GM19023 (cell line): Measurements from ENCODE around the gene APPBP2.
"Not testable (repeated sequence)": the region's sequence is repeated elsewhere in the genome, so short reads cannot be mapped to it uniquely, and the experiment has no call there.

Experiments used
- ATAC-seq: cut with Tn5 transposase; IDR thresholded peaks from one replicate; pipeline ENCODE4 v1.9.1; 2021; ENCODE audit warnings: mild to moderate bottlenecking, moderate library complexity; ENCODE audit not compliant: unreplicated experiment

APPBP2 gene

DNA sequence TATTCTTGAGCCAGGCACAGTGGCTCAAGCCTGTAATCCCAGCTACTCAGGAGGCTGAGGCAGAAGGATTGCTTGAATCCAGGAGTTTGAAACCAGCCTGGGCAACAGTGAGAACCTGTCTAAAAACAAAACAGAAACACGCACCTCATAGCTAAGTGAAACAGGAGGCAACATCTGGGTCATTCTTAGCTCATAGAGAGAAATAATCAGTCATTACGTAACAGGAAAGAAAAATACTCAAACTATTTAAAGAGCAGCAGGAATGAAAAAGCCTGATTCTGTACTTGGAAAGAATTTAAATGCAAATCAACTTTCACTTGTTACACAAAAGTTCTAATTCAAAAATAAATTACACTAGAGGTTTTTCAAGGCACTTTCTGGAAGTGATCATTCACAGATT is 86.5 kb downstream of the APPBP2 start:
- ATAC-seq: no peak

DNA sequence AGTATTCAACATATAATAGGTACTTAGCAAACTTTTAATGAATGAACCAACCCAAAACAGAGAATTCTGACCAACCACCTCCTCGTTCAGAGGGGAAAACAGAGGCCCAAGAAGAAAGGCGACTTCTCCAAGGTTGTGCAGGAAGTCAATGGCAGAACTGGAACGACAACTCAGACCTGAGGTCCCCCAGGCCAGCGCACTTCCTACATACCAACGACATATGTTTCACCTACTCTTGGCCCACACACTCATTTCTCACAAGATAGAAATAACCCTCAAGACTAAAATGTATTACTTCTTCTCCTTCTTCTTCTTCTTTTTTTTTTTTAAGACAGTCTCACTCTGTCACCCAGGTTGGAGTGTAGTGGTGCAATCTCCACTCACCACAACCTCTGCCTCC is 89.4 kb downstream of the APPBP2 start:
- ATAC-seq: no peak

DNA sequence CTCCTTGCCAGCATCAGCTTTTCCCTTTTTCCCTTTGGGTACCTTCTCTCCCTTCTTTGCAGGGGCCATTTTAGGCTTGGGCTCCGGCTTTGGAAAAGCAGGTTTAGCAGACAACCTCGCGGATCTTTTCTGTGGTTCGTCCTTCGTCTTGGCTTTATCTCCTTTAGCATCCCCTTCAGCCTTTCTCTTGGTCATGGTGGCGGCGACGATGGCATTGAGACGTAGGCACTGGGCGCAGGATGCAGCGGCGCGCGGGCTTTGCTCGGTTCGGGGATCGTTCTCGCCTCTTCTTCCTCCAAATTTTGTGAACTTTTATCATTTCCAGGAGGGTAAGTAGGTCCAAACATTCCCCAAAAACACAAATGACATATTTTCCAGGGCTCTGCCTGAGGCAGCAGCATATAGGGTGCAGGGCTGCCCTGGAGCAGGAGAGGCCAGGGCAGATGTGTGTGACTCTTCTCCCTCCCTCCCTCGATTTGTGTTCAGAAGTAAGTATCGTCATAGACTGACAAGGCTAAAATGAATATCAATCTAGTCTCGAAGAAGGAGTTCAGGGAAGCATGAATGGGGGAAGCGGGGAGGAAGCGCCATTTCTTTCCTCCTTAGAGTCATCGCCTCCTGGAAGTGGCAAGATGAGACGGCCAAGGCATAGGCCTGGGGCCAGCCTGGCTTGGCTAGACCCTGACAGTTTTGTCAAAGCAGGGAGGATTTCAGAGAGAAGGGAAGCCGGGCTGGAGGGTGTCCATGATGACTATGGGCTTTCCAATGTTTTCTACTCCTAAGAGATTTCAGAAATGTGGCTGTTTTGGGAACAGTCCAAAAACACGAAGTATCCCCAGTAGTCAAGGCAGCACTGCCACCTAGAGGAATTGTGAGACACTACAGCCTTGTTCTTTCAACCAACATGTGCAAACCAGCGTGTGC is 90.5 kb downstream of the APPBP2 start:
- ATAC-seq: no peak

DNA sequence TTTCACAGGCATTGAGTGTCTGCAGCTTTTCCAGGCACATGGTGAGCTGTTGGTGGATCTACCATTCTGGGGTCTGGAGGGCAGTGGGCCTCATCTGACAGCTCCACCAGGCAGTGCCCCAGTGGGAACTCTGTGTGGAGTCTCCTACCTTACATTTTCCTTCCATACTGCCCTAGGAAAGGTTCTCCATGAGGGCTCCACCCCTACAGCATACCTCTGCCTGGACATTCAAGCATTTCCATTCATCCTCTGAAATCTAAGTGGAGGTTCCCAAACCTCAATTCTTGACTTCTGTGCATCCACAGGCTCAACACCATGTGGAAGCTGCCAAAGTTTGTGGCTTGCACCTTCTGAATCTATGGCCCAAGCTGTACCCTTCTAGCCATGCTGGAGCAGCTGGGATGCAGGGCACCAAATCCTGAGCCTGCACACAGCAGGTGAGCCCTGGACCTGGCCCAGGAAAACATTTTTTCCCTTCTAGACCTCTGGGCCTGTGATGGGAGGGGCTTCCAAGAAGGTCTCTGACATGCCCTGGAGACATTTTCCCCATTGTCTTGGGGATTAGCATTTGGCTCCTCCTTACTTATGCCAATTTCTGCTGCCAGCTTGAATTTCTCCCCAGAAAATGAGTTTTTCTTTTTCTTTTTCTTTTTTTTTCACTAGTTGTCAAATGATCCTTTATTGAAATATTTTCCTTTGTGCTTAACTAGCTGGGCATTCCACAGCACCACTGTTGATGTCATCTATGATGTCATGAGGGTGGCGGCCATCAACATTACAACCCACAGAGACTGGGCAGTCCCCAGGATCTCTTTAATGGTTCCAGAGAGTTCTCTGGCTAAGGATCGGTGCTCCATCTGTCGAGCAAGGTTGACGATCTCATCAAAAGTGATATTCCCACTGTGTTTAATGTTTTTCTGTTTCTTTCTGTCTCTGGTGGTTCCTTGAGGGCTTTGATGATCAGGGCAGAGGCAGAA is 92.7 kb downstream of the APPBP2 start:
- ATAC-seq: not testable (repeated sequence)

DNA sequence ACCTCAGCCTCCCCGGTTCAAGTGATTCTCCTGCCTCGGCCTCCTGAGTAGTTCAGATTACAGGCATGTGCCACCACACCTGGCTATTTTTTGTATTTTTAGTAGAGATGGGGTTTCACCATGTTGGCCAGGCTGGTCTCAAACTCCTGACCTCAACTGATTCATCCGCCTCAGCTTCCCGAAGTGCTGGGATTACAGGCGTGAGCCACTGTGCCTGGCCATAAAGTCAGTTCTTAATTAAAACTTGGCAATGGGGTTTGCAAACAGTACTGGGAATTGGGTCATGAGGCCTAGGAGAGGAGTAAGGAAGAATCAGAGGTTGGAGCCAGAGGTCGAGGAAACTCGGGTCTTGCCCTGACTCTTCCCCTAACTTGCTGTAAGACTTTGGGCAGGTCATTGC is 95.5 kb downstream of the APPBP2 start:
- not testable (repeated sequence) for ATAC-seq

DNA sequence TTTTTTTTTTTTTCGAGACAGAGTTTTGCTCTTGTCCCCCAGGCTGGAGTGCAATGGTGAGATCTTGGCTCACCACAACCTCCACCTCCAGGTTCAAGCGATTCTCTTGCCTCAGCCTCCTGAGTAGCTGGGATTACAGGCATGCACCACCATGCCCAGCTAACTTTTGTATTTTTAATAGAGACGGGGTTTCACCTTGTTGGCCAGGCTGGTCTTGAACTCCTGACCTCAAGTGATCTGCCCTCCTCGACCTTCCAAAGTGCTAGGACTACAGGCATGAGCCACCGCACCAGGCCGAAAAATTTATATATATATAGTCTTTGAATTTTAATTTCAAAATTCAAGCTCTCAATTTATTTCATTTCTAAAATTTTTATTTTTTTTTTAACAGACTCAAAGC is 97.6 kb downstream of the APPBP2 start:
- not testable (repeated sequence) for ATAC-seq

DNA sequence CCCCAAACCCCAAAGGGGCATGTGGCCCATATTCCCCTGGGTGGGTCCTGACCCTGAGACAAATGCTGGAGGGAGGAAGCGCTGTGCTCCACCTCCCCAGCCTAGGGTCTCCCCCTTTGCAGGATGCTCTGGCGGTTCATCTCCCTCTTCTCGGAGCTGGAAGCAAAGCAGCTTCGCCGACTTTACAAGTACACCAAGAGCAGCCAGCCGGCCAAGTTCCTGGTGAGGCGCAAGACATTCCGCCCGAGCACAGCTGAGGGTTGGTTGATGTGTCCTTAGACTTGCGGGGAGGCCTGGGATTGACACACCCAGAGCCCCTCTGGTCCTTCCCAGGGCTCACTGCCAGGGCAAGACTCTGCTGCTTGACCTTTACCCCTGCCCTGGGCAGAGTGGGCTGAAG is 99.4 kb downstream of the APPBP2 start:
- ATAC-seq: no peak

DNA sequence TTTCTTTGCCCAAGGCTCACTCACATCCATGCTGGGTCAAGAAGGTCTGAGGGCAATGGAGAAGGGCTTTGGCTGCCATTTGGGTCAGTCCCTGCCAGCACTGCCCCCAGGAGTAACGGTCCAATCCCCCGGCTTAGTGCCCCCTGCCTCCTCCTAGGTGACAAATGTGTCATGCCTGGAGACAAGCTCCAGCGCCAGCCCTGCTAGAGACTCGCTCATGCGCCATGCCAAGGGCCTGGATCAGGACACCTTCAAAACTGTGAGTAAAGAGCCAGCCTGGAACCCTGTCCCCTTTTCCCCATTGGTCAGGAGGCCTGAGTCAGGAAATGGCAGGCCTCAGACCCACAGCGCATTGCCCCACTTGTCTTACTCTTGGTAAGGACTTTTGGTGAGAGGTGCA is 100.4 kb downstream of the APPBP2 start:
- ATAC-seq: no peak

DNA sequence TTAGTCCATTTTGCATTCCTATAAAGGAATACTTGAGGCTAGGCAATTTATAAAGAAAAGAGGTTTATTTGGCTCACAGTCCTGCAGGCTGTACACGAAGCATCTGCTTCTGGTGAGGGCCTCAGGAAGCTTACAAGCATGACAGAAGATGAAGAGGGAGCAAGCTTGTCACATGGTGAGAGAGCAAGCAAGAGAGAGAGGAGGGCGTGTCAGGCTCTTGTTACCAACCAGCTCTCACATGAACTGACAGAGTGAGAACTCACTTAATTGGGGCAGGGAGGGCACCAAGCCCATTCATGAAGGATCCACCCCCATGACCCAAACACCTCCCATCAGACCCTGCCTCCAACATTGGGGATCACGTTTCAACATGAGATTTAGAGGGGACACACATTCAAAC is 102.2 kb downstream of the APPBP2 start:
- no peak for ATAC-seq

DNA sequence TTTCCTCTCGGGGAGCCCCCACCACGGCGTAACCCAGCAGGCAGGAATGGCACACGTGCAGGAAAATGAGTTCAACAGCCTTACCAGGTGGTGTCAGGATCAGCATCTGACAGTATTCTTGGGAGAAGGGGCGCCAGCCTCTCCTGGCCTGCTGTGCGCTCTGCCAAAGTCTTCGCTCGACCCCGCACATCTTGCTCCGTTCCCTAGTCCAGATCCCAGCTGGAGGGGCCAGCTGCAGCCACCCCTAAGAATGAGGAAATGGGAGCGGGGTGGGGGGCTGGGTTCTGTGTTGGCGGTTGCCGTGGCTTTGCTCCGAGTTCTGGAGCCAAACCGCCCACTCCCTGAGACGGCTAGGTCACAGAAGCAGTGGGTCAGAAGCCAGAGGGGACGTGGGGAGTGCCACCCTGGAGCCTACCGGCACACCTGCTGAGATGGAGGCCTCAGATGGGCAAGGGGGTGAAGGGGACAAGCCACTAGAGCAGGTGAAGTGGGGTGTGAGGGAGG is 103.8 kb downstream of the APPBP2 start, which contains the start of gene CHCT1:
CHCT1 (plus strand) TSS at position 328 of the 504 bp plus-strand sequence; CDS start at position 432, 104 bp downstream.
- no peak for ATAC-seq

DNA sequence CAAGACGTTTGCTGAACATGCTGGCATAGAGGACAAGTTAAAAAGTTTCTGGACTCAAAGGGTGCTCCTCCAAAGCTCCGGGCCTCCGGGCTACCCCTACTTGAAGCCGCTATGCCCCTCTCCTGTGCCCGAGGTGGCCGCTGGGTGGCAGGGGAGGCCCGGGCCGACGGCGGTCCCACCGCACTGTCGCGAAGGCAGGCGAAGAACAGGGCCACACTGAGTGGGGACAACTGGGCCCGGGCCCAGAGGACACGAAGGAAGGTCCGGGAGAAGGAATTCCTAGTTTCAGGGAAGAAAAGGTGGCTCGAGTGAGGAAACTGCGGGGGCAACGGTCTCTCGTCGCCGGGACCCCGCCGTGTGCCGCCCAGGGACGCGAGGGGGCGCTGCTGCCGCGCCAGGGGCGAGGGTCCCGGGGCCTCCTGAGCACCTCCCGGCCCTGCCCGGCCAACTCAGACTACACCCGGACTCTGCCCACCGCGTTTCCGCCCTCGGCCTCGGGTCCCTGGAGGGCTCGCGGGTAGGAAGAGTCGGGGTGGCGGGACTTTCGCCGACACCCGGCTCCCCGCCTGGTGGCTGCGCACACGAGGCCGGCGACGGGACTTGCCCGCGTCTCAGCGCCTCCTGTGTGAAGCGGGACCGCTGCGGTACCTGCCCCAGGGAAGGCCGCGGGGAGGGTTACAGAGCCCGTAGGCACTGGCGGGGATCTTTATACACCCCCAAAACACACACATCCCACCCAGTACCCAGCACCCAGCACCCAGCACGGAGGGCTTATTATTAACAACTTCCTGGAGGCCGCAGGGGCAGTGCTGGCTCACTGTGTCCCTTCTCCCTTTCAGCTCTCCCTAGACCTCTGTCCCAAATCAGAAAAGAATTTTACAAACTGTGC is 104.5 kb downstream of the APPBP2 start:
- peak; percentile 82 for ATAC-seq

DNA sequence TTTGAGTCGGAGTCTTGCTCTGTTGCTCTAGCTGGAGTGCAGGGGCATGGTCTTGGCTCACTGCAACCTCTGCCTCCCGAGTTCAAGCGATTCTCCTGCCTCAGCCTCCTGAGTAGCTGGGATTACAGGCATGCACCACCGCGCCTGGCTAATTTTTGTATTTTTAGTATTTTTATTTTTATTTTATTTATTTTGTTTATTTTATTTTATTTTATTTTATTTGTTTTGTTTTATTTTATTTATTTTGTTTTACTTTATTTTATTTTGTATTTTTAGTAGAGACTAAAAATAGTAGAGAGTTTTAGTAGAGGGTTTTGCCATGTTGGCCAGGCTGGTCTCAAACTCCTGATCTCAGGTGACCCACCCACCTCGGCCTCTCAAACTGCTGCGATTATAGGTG is 106.2 kb downstream of the APPBP2 start:
- not testable (repeated sequence) for ATAC-seq

DNA sequence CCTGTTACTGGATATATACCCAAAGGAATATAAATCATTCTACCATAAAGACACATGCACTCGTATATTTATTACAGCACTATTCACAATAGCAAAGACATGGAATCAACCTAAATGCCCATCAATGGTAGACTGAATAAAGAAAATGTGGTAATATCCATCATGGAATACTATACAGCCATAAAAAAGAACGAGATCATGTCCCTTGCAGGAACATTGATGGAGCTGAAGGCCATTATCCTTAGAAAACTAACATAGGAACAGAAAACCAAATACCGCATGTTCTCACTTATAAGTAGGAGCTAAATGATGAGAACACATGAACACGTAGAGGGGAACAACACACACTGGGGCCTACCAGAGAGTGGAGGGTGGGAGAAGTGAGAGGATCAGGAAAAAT is 107.0 kb downstream of the APPBP2 start:
- not testable (repeated sequence) for ATAC-seq

DNA sequence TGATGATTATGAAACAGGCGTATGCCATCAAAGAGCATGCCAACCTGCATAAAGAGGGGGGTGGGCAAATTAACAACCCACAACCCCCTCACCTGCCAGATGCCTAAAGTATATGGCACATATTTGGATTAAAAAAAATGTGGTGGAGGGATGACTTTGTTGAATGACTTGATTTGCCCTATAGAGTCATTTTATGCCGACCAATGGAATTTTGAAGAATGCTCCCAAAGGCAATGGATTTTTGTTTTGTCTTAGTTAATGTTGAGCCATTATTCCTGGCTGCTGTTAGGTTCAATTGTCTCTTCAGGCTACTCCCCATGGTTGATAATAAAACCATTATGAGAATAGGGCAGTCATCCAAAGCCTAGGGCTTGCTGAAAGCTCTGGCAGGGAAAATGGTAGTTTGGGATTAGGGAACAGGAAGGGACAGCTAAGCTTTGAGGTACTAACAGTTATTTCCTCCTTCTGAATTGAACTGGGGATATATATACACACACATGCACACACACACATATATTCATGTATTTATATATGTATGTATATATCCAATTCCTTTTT is 109.6 kb downstream of the APPBP2 start:
- no peak for ATAC-seq

DNA sequence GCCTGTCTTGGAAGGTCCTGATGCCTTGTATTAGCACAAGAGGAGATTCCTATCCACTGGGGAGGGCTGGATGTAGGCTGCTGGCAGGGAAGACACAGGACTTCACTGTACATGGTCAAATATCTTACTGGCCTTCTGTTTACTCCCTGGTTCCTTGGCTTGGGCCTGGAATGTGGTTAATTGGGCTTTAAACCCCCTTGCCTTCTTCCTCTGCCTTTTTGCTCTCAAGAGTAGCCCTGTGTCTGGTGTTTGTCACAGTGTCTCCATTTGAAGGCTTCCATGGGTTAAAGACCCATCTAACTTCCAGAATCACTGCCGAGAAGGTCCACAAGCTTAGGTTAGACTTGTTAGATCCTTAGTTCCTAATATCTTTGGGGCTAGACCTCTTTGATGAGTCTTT is 110.9 kb downstream of the APPBP2 start:
- ATAC-seq: no peak

DNA sequence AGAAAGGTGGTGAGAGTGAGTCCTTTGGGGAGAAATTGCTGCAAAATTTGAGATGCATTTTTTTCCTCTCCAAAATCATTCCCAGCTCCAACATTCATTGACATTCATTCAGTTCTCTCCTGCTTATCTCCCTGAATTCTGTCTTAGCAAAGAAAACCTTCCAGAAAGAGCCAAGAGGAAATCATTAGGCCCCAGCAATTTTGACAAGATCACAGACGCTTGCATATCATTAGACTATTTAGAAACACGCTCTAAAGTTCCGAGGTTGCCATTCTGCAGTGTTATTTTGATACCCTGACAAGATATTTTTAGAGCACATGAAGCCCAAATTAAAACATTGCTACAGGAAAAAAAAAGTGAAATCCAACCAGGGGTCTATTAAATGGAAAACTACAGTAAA is 113.3 kb downstream of the APPBP2 start:
- ATAC-seq: no peak

DNA sequence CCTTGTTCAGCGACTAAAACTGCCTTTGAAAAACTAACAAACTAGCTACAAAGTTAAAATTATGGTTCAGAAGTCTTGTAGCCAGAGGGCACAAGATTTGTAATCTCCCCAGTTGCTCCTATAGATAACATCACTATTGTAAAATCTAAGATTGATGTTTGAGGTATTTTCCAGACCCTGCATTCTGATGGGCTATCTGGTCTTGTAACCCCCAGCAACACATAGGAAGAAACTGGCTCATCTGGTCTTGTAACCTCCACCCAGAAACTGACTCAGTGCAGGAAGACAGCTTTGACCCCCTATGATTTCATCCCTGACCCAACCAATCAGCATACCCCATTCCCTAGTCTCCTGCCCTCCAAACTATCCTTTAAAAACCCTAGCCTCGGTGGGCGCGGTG is 116.0 kb downstream of the APPBP2 start:
- ATAC-seq: no peak

DNA sequence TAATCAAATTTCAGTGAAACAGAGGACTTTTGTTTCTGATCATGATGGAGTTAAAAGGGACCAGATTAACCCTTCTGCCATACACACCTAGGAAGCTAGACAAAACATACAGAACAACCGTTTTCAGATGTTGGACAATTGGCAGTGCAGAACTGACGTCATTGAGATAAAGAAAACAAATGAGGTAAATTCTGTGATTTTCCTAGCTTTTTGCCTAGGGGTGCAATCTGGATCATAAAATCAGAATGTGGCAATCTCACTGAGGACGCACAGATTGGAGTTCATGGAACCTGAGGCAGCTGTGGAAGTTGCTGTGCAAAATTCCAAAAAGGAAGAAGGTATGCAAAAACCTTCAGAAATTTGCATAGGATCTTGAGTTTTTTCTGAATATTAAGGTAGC is 119.2 kb downstream of the APPBP2 start:
- no peak for ATAC-seq

DNA sequence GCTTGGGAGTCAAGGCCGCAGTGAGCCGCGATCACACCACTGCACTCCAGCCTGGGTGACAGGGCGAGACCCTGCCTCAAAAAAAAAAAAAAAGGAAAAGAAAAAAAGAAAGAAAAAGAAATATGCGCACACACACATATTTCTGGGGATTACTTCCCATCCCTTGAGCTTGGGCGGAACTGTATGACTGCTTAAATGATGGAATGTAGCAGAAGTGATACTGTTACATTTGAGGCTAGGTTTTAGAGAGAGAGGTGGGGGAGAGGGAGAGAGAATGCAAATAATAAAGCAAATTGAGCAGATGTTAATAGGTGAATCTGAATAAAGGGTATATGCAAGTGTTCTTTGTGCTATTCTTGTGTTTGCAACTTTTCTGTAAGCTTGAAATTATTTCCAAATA is 122.1 kb downstream of the APPBP2 start:
- ATAC-seq: no peak

DNA sequence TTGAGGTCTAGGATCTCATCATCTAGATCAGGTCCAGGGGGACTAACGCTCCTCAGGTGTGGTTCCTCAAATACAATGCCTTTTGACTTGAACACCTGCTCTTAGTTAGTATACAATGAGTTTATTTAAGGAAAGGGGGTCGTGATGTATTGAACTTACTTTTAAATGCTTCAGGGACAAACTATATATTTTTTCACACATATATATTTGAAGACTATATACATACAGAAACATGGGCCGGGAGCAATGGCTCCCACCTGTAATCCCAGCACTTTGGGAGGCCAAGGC is 122.6 kb downstream of the APPBP2 start:
- ATAC-seq: no peak
